Smooth muscle cell (in vitro differentiated cells): ENCODE results near the gene RUSF1. TPM values are rescaled to one million over a fixed set of nuclear protein-coding genes. Genes with fewer than 3 reads are reported as not detected.

Experiments
- DNase-seq: peaks from one replicate; lab custom pipeline; 2025; ENCODE audit not compliant: unreplicated experiment; lab: John Stamatoyannopoulos, UW
- H2AFZ ChIP-seq: fragments of 200-600 bp; sonication (generic); 2 replicates; pipeline ENCODE4 v1.6.0; 2016; ENCODE audit warnings: antibody characterized with exemption, low read depth, mild to moderate bottlenecking
- H3F3A ChIP-seq: fragments of 200-600 bp; sonication (generic); 2 replicates; pipeline ENCODE4 v1.6.0; 2017; ENCODE audit warnings: antibody characterized with exemption, low read depth
- H3K27ac ChIP-seq: fragments of 200-600 bp; sonication (generic); 2 replicates; pipeline ENCODE4 v1.5.1; 2016; ENCODE audit warnings: low read depth, mild to moderate bottlenecking
- H3K27me3 ChIP-seq: fragments of 200-600 bp; sonication (generic); 2 replicates; pipeline ENCODE4 v1.6.1; 2016; ENCODE audit warnings: low read depth, mild to moderate bottlenecking
- H3K36me3 ChIP-seq: fragments of 200-600 bp; sonication (generic); 2 replicates; pipeline ENCODE4 v1.5.1; 2016; ENCODE audit warnings: low read depth
- H3K4me1 ChIP-seq: fragments of 200-600 bp; sonication (generic); 2 replicates; pipeline ENCODE4 v1.5.1; 2016; ENCODE audit warnings: low read depth
- H3K4me2 ChIP-seq: fragments of 200-600 bp; sonication (generic); 2 replicates; pipeline ENCODE4 v1.6.0; 2016; ENCODE audit warnings: mild to moderate bottlenecking
- H3K4me3 ChIP-seq: fragments of 200-600 bp; sonication (generic); 2 replicates; pipeline ENCODE4 v1.5.1; 2016; ENCODE audit warnings: mild to moderate bottlenecking
- H3K79me2 ChIP-seq: fragments of 200-600 bp; sonication (generic); 2 replicates; pipeline ENCODE4 v1.6.0; 2016; ENCODE audit warnings: low read depth, mild to moderate bottlenecking
- H3K9ac ChIP-seq: fragments of 200-600 bp; sonication (generic); 2 replicates; pipeline ENCODE4 v1.6.0; 2016; ENCODE audit warnings: low read depth
- H3K9me3 ChIP-seq: fragments of 200-600 bp; sonication (generic); replicated peaks from 2 replicates; pipeline ENCODE4 v1.5.1; 2016; ENCODE audit warnings: low read depth
- H4K20me1 ChIP-seq: fragments of 200-600 bp; sonication (generic); 2 replicates; pipeline ENCODE4 v1.6.0; 2016; ENCODE audit warnings: low read depth
- CTCF ChIP-seq: fragments of 200-600 bp; sonication (generic); IDR thresholded peaks from 2 replicates; pipeline ENCODE4 v1.5.1; 2017; ENCODE audit warnings: borderline replicate concordance, mild to moderate bottlenecking, antibody characterized with exemption; ENCODE audit not compliant: insufficient read depth, poor library complexity, severe bottlenecking
- WGBS: methylation state at CpG from one replicate; pipeline ENCODE4 v1.1.7; 2016; ENCODE audit warnings: low lambda C conversion rate; 5-methylcytosine and 5-hydroxymethylcytosine counted together
- polyA plus RNA-seq: library from polyadenylated mRNA; unstranded; fragments of >200 nt; fragmentation: Nextera tagmentation; extraction: Ambion mirVana; gene quantifications from 2 replicates; pipeline ENCODE4 v1.2.1, GENCODE V29; 2016
- total RNA-seq: library from RNA; depleted of rRNA; stranded (reverse); fragments of >200 nt; gene quantifications from 2 replicates; pipeline ENCODE4 v1.2.3, GENCODE V29; 2014

RUSF1 gene
- total and polyA plus RNA-seq, 2 experiments from 2014 or later = 55.9 to 72.1 TPM

GRCh38 chr16:31461921-31462804, 46.0 kb downstream of the RUSF1 start:
- TF ChIP-seq CTCF = no peak
- H3K79me2 ChIP-seq = peaks cover 12% of the 10 kb centered on the region
- H3K4me3 ChIP-seq = no peak overlapping the region
- peaks cover 12% of the 10 kb centered on the region for H4K20me1 ChIP-seq
- H3K9me3 ChIP-seq = no peaks in the 10 kb centered on the region
- DNase-seq = no peak
- H3F3A ChIP-seq = peaks cover 7% of the 10 kb centered on the region
- H3K27ac ChIP-seq = no peak overlapping the region
- 98% methylated on average over 35 of the region's 35 CpGs for WGBS
- no peak overlapping the region for H2AFZ ChIP-seq
- H3K27me3 ChIP-seq = no peaks in the 10 kb centered on the region
- no peaks in the 10 kb centered on the region for H3K36me3 ChIP-seq
- no peak overlapping the region for H3K9ac ChIP-seq
- H3K4me2 ChIP-seq = no peak overlapping the region
- no peaks in the 10 kb centered on the region for H3K4me1 ChIP-seq

- H4K20me1 ChIP-seq = peaks cover 20% of the 10 kb centered on the region
- no peaks in the 10 kb centered on the region for H3K4me1 ChIP-seq
- no peak for DNase-seq
- no peak overlapping the region for H3K4me3 ChIP-seq
- H3K79me2 ChIP-seq = peaks cover 20% of the 10 kb centered on the region
- H2AFZ ChIP-seq = no peak overlapping the region
- H3K36me3 ChIP-seq = no peaks in the 10 kb centered on the region
- no peak overlapping the region for H3K9ac ChIP-seq
- H3K9me3 ChIP-seq = no peaks in the 10 kb centered on the region
- H3K27me3 ChIP-seq = no peaks in the 10 kb centered on the region
- peak overlapping the region; percentile 93 for H3K4me2 ChIP-seq
- 90% methylated on average over 10 of the region's 10 CpGs for WGBS
- TF ChIP-seq CTCF = no peak
- peaks cover 7% of the 10 kb centered on the region for H3F3A ChIP-seq
- peak overlapping the region; percentile 91 for H3K27ac ChIP-seq
Measured at GRCh38 chr16:31461201-31461920, 46.8 kb downstream of the RUSF1 start.

GRCh38 chr16:31460582-31461002, 47.6 kb downstream of the RUSF1 start:
- H2AFZ ChIP-seq = no peak overlapping the region
- H3K36me3 ChIP-seq = no peaks in the 10 kb centered on the region
- peak overlapping the region; percentile 93 for H3K4me2 ChIP-seq
- 56% methylated on average over 8 of the region's 8 CpGs for WGBS
- TF ChIP-seq CTCF = peak; percentile 62
- peak overlapping the region; percentile 79 for H3K9ac ChIP-seq
- DNase-seq = no peak
- peaks cover 25% of the 10 kb centered on the region for H4K20me1 ChIP-seq
- peaks cover 7% of the 10 kb centered on the region for H3F3A ChIP-seq
- peaks cover 25% of the 10 kb centered on the region for H3K79me2 ChIP-seq
- no peaks in the 10 kb centered on the region for H3K4me1 ChIP-seq
- peak overlapping the region; percentile 91 for H3K27ac ChIP-seq
- H3K4me3 ChIP-seq = peak overlapping the region; percentile 63
- H3K27me3 ChIP-seq = no peaks in the 10 kb centered on the region
- no peaks in the 10 kb centered on the region for H3K9me3 ChIP-seq
